CD4-positive, alpha-beta T cell treated with Interleukin-17A for 4 hours (primary cell): ENCODE data around the gene PTPMT1.

Experiments
- DNase-seq: peaks from one replicate; pipeline ENCODE4 v3.0.0-alpha.2; 2020; ENCODE audit warnings: mixed read lengths

Gene PTPMT1

DNA sequence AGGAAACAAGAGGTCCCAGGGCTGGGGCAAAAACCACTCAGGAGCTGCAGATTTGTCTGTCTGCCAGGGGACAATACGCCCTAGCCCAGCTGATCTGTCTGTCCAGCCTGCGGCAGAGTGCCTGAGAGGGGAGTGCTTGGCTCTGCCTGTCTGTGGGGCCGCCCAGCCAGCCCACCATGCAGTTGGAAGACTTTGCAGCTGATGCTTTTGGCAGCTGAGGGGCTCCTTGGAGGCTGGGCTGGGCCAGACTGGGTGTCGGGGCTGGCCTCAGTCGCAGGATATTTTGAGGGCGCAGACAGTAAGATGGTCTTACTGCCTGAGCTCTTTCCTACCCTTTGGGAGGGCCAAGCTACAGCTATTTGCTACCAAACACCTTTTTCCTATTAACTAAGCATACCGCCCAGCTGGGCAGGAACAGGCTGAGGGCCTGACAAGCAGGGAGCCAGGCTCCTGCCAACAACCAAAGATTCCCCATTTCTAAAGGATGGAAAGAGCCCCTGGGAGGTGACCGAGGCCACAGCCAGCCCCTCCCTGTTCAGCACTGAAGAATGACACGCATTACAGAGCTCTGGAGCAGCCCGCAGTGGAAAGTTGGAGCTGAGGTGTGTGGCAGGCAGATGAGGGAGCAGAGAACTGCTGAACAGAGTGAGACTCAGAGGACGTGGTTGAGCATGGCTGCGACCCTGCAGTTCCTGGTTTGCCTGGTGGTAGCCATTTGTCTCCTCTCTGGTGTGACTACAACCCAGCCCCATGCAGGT lies 20.9 kb downstream of the PTPMT1 start, which contains the start of gene FAM180B:
FAM180B (plus strand) TSS at position 581 of the 758 bp plus-strand sequence; CDS start at position 672, 91 bp downstream.
- DNase-seq: no peak

DNA sequence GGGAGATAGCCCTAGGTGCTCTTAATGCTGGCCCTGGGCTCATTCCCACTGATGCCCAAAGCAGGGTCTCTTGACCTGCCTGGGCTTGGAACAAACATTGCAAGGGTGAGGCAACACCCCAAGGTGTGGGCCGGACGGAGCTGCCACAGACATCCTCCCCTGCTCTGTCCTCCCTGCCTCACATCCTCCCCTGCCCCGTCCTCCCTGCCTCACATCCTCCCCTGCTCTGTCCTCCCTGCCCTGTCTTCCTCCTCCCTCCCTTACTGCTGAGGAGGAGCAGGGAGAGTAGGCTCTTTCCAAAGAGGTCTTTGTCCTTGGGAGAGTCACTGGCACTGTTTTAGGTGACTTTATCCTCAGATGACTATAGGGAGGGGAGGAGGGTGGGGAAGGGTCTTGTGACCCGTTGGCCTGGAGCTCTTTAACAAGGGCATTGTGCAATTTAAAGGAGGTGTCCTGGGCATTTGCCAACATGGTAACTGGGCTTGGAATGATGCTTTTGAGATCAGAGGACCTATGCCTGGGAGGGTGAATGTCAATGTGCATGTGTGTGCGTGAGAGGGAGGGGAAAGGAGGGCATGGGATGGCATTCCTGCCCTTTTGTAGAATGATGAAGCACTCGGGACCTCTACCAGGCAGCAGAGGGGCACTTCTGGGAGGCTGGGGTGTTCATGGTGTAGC lies 21.8 kb downstream of the PTPMT1 start:
- DNase-seq: no peak

DNA sequence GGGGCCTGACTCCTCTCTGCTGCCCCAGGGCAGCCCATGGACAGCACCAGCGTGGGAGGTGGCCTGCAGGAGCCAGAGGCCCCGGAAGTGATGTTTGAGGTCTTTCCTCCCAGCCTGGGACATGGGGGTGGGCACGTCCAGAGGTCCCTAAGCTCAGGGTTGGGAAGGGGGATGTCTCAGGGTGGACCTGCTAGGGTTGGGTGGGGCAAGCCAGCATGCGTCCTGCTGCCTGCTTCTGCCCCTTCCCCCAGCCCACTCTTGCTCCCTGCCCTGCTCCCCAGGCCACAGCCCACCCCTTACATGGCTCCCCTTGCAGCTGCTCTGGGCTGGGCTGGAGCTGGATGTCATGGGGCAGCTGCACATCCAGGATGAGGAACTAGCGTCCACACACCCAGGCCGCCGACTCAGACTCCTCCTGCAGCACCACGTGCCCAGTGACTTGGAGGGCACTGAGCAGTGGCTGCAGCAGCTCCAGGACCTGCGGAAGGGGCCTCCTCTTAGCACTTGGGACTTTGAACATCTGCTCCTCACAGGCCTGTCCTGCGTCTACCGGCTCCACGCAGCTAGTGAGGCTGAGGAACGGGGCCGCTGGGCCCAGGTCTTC lies 22.4 kb downstream of the PTPMT1 start:
- DNase-seq: no peak

DNA sequence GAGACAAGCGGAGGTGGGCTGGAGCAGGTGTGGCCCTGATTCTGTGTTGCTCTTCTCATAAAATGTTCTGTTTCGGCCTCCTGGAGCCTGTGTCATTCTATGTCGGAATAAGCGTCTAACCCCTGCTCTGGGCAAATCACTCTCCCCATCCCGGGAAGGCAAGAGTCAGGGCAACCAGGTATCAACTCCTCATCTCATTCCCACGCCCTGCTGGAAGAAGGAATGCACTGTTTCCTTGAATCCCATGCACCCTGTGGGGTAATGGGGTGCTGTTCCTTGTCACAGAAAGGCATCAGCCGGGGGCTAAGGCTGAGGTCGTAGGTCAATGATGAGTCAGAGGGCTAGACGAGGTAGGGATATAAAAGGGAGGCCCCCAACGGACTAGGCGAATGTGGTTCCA lies 23.7 kb downstream of the PTPMT1 start:
- DNase-seq: no peak

DNA sequence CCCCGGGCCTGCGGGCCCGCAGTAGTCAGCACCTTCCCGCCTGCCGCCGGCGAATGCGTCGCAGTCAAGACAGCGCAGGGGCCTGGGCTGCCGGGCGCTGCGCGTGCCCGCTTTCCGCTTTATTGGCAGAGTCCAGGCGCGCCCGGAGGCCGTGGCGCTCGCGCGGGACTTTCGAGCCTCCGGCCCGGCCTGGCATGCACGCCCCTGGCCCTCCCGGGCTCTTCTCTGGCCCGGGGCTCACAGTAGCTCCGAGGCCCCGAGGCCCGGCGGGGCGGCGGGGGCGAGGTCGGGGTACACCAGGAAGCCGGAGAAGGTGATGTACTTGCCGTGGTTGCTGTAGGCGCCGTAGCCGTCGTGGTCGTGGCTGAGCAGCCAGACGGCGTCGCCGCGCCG lies 24.2 kb downstream of the PTPMT1 start:
- DNase-seq: no peak

DNA sequence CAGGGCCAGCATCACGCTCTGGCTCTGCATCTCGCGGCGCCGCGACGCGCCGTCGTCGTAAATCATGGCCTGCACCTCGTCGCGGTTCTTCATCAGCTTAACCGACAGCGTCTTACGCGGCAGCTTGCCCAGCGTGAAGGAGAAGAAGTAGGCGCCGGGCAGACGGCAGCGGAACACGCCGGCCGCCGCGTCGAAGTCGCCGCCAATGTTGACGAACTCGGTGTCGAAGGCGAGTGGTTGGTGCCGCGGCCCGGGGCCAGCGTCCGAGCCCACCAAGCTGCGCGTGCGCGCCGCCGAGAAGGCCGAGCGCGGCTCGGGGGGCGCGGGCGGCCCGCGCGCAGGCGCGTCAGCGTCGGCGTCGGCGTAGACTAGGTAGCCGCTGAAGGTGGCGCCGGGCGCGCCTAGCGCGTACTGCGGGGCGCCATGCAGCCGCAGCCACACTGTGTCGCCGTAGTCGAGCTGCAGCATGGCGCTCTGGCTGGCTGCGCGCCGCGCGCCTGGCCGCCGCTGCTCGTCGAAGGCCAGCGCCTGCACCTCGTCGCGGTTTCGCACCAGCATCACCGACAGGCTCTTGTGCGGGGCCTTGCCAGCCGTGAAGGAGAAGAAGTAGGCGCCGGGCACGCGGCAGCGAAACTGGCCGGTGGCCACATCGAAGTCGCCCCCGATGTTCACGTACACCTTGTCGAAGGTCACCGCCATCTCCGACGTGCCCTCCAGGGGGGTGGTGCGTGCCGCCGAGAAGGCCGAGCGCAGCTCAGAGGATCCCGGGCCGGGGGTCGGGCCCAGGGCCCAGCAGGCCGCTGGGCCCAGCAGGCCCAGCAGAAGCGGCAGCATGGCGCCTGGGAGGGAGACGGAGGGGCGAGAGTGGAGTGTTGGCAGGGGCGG lies 24.8 kb downstream of the PTPMT1 start:
- no peak for DNase-seq

DNA sequence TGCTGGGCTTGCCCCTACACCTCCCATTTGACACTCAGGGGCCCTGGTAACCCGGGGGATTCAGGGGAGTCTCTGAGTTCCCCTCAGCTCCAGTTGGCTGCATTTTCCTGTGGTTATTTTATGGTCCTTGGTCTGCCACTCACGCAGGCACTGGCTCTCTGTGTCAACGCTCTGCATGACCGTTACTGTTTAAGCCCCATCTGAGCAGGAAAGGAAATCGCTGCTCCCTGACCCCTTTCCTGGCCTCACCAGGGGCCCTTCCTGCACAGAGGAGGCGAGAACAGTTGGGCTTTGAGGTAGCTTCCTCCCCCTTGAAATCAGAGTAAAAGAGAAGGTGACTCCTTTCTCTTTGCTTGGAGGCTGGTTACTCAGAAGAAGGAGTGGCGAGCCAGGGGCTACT lies 26.4 kb downstream of the PTPMT1 start:
- no peak for DNase-seq

DNA sequence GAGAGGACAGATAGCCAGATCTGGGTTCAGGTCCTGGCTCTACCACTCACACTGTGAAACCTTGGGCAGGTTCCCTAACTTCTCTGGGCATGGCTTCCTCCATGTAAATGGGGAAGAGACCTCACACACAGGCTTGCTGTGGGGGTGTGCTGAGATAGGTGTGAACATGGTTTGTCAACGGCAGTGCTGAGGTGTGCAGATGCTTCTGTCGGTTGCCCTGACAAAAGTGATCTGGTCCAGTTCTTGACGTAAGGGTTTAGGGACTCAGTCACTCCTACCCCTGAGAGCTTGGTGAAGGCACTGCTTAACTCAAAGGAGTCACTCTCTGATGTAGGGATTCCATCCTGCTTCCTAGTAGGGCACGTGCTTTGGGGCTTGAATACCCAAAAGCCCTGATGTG lies 26.9 kb downstream of the PTPMT1 start:
- DNase-seq: no peak

DNA sequence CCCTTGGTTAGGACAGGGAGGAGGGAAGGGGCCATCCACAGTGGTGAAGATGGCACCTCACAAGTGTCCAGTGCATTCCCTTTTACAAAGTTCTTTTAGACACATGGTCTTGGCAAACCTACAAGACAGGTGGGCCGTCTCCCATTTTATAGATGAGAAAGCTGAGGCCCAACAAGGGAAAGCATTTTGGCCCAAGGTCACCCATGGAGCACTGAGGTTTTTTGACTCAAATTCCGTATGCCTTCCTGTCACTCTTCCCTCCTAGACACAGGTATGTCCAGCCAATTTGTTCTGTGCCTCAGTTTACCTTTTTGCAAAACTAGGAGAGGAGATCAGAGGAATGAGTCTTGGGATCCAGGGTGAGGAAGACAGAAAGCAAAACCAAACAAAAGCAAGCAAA lies 27.6 kb downstream of the PTPMT1 start:
- no peak for DNase-seq

DNA sequence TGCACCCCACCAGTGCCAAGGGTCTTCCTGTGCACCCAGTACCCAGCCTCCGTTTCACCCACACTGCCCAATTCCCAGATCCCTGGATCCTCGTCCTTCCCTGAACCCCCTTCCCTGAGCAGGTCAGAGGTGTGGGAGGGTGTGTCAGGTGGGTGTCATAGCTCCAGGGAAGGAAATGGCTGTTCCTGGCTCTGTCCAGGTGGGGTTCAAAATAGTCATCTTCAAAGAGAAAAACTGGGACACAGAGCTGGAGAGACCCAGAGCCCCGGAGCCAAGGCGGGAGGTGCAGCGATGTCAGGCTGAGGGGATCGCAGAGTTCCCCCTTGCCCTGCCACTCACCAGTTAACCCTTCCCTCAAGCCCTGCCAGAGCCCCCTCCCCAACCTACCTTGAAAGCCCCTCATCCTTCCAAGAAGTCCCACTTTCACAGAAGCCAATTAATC lies 28.1 kb downstream of the PTPMT1 start:
- DNase-seq: no peak

DNA sequence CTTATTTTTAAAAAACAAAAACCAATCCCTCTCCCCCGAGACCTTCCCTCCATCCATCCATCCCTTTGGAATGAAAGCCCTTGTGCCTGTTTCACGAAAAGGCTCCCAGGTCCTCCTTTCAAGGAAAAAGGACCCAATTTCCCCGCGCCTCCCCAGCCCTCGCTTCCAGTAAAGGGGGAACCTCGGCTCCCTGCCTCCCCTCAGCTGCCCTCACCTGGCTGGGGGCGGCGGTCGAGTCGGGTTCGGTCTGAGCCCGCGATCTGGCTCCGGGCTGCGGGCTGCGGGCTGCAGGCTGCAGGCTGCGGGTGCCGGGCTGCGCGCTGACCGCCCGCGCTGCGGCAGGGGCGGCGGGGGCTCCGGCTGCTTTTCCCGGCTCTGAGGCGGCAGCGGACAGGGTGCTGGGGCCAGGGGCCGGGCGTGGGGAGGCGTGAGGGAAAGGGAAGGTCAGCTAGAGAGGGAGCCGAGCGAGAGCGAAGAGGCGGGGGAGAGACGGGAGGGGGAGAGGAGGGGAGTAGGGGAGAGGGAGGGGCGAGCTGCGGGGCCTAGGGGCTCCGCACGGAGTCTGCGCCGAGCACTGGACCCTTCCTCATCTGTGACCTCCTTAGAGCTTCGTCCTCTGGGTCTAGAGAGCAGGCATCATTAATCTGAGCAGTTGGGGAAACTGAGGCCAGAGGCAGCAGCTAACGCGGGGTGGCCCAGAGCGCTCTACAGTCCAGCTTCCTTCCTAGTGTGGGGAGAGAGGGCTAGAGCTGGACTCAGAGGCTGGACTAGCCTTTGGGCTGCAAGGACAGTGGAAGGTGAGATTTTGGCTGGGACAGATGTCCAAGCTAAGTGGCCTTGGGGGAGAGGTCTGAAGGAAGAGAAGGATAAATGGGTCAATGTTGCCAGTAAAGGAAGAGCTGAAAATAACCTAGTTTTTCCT lies 28.8 kb downstream of the PTPMT1 start, which contains the start of gene C1QTNF4:
C1QTNF4 (minus strand) TSS at position 478 of the 922 bp plus-strand sequence. CDS start 3,601 bp downstream, outside the sequence.
- DNase-seq: no peak

DNA sequence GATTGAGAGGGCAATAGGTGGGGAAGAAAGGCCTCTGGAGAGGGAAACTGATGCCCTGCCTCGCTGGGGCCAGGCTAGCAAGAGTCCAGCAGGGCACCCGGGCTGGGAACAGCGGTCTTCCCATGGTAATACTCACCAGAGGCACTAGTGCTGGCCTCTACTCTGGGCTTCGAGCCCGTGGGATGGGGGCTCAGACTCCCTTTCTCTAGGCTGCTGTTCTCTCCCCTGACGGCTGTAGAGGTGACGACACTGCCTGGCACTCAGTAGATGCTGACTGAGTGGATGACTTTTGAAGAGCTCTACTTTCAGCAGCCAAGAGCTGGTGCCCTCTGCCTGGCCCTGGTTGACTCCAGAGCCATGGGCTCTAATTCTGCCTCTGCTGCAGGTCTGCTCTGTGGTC lies 29.6 kb downstream of the PTPMT1 start:
- DNase-seq: no peak

DNA sequence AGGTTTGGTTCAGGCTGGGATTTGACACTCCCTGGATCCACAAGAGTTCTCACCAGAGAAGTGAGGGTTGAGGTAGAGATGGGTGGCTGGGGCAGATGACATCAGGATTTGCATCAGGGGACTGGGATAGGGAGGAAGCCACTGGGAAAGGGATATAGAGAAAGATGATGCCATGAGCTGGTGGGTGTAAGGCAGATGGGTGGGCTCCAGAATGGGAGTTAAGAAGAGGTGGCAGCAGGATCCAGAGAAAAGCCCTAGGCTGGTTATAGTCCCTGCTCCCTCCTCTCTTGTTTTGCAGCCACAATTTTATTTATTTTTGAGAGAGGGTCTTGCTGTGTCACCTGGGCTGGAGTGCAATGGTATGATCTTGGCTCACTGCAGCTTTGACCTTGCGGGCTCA lies 30.6 kb downstream of the PTPMT1 start:
- no peak for DNase-seq

DNA sequence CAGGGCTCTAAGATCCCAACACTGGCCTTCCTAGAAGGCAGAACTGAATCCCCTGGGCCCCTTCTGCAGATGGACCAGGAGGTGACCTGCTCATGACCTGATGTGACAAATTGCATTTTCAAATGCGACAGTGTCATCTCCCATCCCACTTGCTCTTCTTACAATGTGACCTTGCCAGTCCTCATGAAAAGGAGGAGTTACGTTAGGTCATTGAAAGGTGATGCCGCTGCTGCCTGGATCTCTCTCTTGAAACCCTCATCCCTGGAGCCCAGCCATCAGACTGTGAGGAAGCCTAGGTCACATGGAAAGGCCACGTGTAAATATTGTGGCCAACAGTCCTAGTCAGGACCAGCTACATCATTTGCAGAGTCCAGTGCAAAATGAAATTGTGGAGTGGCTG lies 34.5 kb downstream of the PTPMT1 start:
- DNase-seq: no peak

DNA sequence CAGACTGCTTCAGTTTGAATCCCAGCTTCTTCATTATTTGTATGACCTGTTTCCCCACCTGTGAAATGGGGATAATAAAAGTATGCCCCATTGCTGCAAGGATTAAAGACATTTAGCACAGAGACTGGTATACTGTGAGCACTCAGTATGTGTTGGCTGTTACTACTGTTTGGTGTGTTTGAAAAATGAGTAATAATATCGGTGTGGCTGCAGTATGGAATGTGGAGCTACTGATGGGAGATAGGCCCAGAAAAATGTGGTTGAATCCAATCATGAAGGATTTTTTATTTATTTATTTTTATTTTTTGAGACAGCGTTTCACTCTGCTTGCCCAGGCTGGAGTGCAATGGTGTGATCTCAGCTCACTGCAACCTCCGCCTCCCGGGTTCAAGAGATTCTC lies 37.9 kb downstream of the PTPMT1 start:
- no peak for DNase-seq

DNA sequence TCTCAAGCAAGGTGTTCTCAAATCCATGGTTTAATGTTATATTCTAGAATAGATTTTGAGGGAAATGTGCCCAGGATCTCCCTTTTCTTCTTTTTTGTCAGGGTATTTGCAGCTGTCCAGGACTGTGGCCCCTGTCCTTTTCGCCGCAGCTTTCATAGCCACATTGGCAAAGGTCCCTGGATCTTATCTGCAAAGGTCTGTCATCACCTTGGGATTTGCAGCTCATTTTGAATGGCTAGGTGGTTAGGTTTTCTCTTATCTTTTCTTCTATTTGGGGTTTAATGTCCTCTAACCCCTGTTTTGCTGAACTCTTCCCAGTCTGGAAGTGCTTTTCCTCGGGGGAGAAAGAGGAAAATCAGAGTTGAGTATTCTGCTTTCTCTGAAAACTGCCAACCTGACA lies 40.5 kb downstream of the PTPMT1 start:
- no peak for DNase-seq

DNA sequence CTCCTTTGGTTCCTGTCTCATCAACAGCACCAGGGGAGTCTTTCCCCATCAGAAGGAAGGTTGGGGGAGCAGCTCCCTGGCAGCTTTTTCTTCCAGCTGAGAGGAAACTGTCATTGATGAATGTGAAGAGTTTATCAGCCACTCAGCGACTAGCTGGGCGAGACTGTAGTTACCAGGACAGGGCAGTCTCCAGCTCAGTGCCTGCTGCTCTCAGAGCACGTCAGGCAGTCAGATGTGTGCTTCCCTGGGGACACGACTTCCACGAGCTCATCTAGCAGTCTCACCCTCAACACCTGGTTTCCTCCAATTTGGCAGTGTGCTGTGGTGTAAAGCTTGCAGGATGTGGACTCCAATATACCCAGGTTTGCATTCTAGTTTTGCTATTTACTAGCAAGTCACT lies 41.3 kb downstream of the PTPMT1 start:
- no peak for DNase-seq

DNA sequence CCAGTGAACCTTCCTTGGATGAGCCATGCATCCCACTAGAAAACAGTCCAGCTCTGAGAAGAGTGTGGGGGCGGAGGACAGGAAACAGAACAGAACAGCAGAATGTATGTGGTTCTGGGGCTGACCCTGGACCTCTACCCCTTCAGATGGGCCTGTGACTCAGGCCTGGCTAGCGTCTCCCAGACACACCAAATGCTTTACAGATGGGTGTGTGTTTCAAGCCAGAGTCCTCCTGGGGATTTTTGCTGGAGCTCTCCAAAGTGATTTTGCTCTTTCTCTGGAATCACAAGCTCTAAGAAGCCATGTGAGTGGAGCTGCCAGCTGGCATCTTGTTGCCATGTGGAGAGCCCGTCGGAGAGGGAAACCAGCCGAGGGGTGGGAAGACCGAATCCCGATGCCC lies 42.0 kb downstream of the PTPMT1 start:
- no peak for DNase-seq

DNA sequence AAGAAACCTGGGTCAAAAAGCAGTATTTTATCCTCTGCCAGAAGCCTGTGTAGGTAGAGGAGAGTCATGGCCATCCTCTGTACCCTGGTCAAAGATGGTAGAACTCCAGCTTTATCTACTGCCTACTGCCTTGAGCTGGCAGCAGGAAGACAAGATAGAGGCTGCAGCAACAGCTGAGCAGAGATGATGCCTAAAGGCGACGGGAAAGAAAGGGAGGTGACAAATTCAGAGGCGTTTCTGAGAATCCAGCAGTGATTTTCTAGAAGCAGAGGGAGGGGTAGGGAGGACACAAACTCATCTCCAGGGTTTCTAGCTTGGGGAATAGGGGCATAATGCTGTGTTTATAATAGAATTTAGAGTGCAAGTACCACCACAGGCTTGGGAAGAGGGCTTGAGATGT lies 44.3 kb downstream of the PTPMT1 start:
- no peak for DNase-seq

DNA sequence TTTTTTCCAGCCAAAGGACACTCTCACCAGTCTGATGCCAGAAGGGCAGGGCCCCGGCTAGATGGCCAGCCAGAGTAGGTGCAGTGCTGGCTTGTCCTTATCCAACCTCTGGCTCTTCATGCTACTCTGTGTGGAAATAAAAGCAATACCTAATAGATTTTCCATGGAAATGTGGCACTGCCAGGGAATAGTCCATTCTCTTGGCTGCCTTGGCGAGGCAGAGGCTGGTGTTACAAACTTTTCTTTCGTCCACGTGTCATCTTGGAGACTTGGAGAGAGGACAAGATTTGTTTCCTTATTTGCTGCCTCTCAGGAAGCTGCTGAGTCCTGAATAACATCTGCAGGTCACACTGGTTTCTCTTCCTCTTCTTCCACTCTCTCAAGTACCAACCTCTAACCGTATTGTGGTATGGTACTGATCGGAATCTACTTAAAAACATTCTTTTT lies 46.0 kb downstream of the PTPMT1 start:
- no peak for DNase-seq

DNA sequence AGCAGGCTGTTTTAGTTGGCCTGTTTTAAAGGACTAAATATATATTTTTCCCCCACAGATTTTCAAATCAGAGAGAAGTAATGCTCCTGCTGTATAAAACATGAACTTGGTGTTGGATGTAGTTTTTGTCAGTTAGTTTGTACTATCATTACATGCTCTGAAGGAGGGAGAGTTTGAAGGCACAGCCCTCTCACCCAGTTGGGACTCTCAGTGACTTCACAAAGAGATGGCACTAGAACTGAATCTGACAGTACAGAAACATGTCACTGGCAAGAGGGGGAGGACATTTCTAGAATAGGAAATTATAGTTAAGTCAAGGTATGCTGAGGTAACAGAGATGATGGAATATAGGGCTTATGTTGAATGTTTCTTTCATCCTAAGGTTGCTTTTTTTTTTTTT lies 49.9 kb downstream of the PTPMT1 start:
- DNase-seq: no peak
